ENCODE data around the gene RASA3.

RASA3 gene

GRCh38 chr13:114130131-114130836, 2.1 kb downstream of the RASA3 start:
- no peaks in the 10 kb centered on the region for H3K9me3 Mint-ChIP-seq
- peaks cover 8% of the 10 kb centered on the region for H3K27me3 Mint-ChIP-seq (ENCODE audit: low read depth, poor library complexity)
- peak overlapping the region; percentile 68 for H3K27ac Mint-ChIP-seq
- TF ChIP-seq CTCF (IDR thresholded peaks at IDR 0.05) = no peak
- no peak for DNase-seq
- no peaks in the 10 kb centered on the region for H3K36me3 Mint-ChIP-seq (ENCODE audit: low read depth)
- H3K4me3 Mint-ChIP-seq = peak overlapping the region; percentile 98
- peaks cover 80% of the 10 kb centered on the region for H3K4me1 Mint-ChIP-seq

GRCh38 chr13:114129649-114130062, 2.8 kb downstream of the RASA3 start:
- Mint-ChIP-seq H3K27ac (no peak overlapping the region), H3K27me3 (ENCODE audit: low read depth, poor library complexity) (peaks cover 10% of the 10 kb centered on the region)

GRCh38 chr13:114128624-114129522, 3.5 kb downstream of the RASA3 start:
- DNase-seq = no peak
- no peaks in the 10 kb centered on the region for H3K9me3 Mint-ChIP-seq
- H3K27ac Mint-ChIP-seq = peak overlapping the region; percentile 93
- TF ChIP-seq CTCF (IDR thresholded peaks at IDR 0.05) = no peak
- H3K4me1 Mint-ChIP-seq = peaks cover 81% of the 10 kb centered on the region
- no peaks in the 10 kb centered on the region for H3K36me3 Mint-ChIP-seq (ENCODE audit: low read depth)
- H3K27me3 Mint-ChIP-seq (ENCODE audit: low read depth, poor library complexity) = peaks cover 12% of the 10 kb centered on the region
- peak overlapping the region; percentile 70 for H3K4me3 Mint-ChIP-seq

More at GRCh38 chr13:114129649-114130062, 2.8 kb downstream of the RASA3 start:
- Mint-ChIP-seq H3K4me3 (peak overlapping the region; percentile 70), H3K4me1 (peaks cover 80% of the 10 kb centered on the region), H3K36me3 (ENCODE audit: low read depth) (no peaks in the 10 kb centered on the region), H3K9me3 (no peaks in the 10 kb centered on the region)
- no peak for DNase-seq
- TF ChIP-seq CTCF (IDR thresholded peaks at IDR 0.05) = no peak

GRCh38 chr13:114128348-114128623, 4.1 kb downstream of the RASA3 start:
- peaks cover 12% of the 10 kb centered on the region for H3K27me3 Mint-ChIP-seq (ENCODE audit: low read depth, poor library complexity)
- DNase-seq = no peak
- no peak for TF ChIP-seq CTCF (IDR thresholded peaks at IDR 0.05)
- H3K27ac Mint-ChIP-seq = peak overlapping the region; percentile 93
- H3K4me1 Mint-ChIP-seq = peaks cover 83% of the 10 kb centered on the region
- no peak overlapping the region for H3K4me3 Mint-ChIP-seq
- no peaks in the 10 kb centered on the region for H3K9me3 Mint-ChIP-seq
- H3K36me3 Mint-ChIP-seq (ENCODE audit: low read depth) = no peaks in the 10 kb centered on the region

- Mint-ChIP-seq H3K36me3 (ENCODE audit: low read depth) (no peaks in the 10 kb centered on the region), H3K27me3 (ENCODE audit: low read depth, poor library complexity) (peaks cover 12% of the 10 kb centered on the region), H3K9me3 (no peaks in the 10 kb centered on the region), H3K4me3 (peak overlapping the region; percentile 9), H3K4me1 (peaks cover 88% of the 10 kb centered on the region), H3K27ac (peak overlapping the region; percentile 5)
- no peak for DNase-seq
- no peak for TF ChIP-seq CTCF (IDR thresholded peaks at IDR 0.05)
Observed at GRCh38 chr13:114127473-114128347, 4.7 kb downstream of the RASA3 start.
